ENCODE measurements around the gene UGT2A1.

DNA sequence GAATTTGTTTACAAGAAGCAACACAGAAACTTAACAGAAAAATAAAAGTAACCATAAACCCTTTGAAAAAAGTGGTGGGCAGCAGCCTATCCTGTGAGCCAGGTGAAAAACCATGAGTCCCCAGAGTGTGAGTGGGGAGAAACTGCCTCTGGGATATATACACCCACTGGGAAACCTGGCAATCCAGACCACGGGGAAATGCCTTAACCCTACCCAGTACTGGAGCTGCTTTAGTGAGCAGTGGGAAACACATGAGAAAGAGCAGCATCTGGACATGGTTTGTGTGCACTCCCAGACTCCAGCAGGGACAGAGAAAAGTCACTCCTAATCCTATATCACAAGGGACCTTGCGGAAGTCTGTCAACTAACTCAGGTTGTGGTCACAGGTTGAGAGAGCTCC, 53.0 kb downstream of the UGT2A1 start:
- TF ChIP-seq, protein P1, sequence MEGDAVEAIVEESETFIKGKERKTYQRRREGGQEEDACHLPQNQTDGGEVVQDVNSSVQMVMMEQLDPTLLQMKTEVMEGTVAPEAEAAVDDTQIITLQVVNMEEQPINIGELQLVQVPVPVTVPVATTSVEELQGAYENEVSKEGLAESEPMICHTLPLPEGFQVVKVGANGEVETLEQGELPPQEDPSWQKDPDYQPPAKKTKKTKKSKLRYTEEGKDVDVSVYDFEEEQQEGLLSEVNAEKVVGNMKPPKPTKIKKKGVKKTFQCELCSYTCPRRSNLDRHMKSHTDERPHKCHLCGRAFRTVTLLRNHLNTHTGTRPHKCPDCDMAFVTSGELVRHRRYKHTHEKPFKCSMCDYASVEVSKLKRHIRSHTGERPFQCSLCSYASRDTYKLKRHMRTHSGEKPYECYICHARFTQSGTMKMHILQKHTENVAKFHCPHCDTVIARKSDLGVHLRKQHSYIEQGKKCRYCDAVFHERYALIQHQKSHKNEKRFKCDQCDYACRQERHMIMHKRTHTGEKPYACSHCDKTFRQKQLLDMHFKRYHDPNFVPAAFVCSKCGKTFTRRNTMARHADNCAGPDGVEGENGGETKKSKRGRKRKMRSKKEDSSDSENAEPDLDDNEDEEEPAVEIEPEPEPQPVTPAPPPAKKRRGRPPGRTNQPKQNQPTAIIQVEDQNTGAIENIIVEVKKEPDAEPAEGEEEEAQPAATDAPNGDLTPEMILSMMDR (IDR thresholded peaks at IDR 0.05): no peak
- TF ChIP-seq POLR2A (IDR thresholded peaks at IDR 0.05): no peak
- no peak for TF ChIP-seq POLR2AphosphoS5 (IDR thresholded peaks at IDR 0.05)
- no peak for TF ChIP-seq EP300 (IDR thresholded peaks at IDR 0.05)

All from gastroesophageal sphincter (tissue), 3 donors.